ENCODE data around the gene LARP4. TPM values are rescaled to one million over a fixed set of nuclear protein-coding genes. Genes with fewer than 3 reads are reported as not detected.

Gene LARP4
- total and polyA plus RNA-seq, 9 of the 15 experiments (the other 6 are each of a cell fraction or from before 2014, with no cell fraction given), result 31.6 to 84.5 (median 52.4) TPM

DNA sequence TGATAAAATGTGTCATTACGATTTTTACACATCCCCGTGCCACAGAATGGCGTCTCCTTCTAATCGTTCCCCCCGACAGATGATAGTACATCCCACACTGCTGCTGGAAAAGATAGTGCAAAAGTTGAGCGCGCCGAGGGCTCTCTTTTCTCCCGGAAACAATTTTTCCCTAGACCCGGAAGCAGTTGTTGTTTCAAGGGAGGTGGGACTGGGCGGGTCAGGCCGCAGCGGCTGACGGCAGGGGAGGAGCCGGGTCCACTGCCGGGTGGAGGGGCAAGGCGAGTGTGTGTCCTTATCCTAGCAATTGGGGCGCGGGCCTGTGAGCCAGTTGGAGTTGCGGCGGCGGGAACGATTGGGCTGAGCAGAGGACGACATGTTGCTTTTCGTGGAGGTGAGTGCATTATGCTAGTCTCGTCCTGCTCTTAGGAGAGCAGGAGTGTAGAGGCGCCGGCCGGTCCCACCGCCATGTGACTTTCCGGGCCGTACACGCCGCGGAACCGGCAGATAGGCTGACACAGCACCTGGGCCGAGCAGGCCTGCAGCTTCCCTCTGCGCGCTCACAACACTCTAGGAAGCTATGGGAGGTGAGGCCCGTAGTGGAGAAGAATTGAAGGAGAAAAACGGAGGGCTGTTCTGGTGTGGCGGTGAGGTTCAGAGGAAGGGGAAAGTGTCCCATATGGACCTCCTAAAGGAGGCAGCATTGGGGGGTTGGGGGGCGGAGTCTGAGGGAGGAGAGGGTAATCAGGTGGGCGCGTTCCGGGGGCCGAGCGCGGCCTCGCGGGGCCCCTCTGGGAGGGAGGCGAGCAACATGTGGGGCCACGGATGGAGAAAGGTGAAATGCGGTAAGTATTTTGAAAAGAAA lies at the start of gene LARP4 (continued):
- peak; percentile 97 for TF ChIP-seq GABPB1 (CRISPR knock-in tag; IDR thresholded peaks at IDR 0.05)
- TF ChIP-seq, protein P1, sequence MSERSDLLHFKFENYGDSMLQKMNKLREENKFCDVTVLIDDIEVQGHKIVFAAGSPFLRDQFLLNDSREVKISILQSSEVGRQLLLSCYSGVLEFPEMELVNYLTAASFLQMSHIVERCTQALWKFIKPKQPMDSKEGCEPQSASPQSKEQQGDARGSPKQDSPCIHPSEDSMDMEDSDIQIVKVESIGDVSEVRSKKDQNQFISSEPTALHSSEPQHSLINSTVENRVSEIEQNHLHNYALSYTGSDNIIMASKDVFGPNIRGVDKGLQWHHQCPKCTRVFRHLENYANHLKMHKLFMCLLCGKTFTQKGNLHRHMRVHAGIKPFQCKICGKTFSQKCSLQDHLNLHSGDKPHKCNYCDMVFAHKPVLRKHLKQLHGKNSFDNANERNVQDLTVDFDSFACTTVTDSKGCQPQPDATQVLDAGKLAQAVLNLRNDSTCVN (CRISPR knock-in tag; IDR thresholded peaks at IDR 0.05), result peak; percentile 30; the same call in 1 of the 2 replicates
- no peak for TF ChIP-seq SREBF1 (IDR thresholded peaks at IDR 0.05; ENCODE audit: borderline replicate concordance, low read depth, low read length)
- peak in 1 of 2 experiments; percentile 70; a peak in 2 of 4 replicates for TF ChIP-seq KDM4B (IDR thresholded peaks at IDR 0.05; ENCODE audit: borderline replicate concordance in 2 of 2, low read depth in 1 of 2)
- no peak for TF ChIP-seq RAD21 (CRISPR knock-in tag; conservative IDR thresholded peaks at IDR 0.05 in 1 of 2, IDR thresholded peaks at IDR 0.05 in 1 of 2)
- no peak for TF ChIP-seq HDAC3 (IDR thresholded peaks at IDR 0.05; ENCODE audit: borderline replicate concordance, partially characterized antibody)
- TF ChIP-seq RBM25 (IDR thresholded peaks at IDR 0.05; ENCODE audit: low read depth, low read length, severe bottlenecking), result no peak
- TF ChIP-seq ZNF282 (CRISPR knock-in tag; IDR thresholded peaks at IDR 0.05), result no peak
- no peak for TF ChIP-seq FIP1L1 (IDR thresholded peaks at IDR 0.05; ENCODE audit: low read depth, low read length, poor library complexity, severe bottlenecking)
- TF ChIP-seq TAL1 (IDR thresholded peaks at IDR 0.05), result peak; percentile 71
- TF ChIP-seq SRSF7 (optimal IDR thresholded peaks at IDR 0.05; ENCODE audit: low read depth, low read length), result no peak
- TF ChIP-seq ZC3H11A (IDR thresholded peaks at IDR 0.05; ENCODE audit: low read depth, low read length), result no peak
- TF ChIP-seq ZC3H4 (CRISPR knock-in tag; IDR thresholded peaks at IDR 0.05; ENCODE audit: borderline replicate concordance), result 0 out of 2 replicates have a peak, but pooled peaks have one; percentile 36
- no peak for TF ChIP-seq POLR2AphosphoS2 (IDR thresholded peaks at IDR 0.05; ENCODE audit: low read length)
- no peak for TF ChIP-seq ZNF57 (CRISPR knock-in tag; IDR thresholded peaks at IDR 0.05)
- no peak for TF ChIP-seq CEBPB (tag; IDR thresholded peaks at IDR 0.05)
- no peak for TF ChIP-seq ILF3 (IDR thresholded peaks at IDR 0.05; ENCODE audit: borderline replicate concordance)
- peak; percentile 93 for TF ChIP-seq MBD2 (IDR thresholded peaks at IDR 0.05; ENCODE audit: borderline replicate concordance, low read depth)
- no peak; a peak in 1 of 4 replicates for TF ChIP-seq NONO (IDR thresholded peaks at IDR 0.05; ENCODE audit: low read depth in 2 of 2, low read length in 1 of 2)
- TF ChIP-seq MTF1 (CRISPR knock-in tag; IDR thresholded peaks at IDR 0.05; ENCODE audit: borderline replicate concordance), result no peak
- peak; percentile 6 for TF ChIP-seq ZFP36 (IDR thresholded peaks at IDR 0.05; ENCODE audit: low read depth, low read length, partially characterized antibody)
- TF ChIP-seq, protein P2, sequence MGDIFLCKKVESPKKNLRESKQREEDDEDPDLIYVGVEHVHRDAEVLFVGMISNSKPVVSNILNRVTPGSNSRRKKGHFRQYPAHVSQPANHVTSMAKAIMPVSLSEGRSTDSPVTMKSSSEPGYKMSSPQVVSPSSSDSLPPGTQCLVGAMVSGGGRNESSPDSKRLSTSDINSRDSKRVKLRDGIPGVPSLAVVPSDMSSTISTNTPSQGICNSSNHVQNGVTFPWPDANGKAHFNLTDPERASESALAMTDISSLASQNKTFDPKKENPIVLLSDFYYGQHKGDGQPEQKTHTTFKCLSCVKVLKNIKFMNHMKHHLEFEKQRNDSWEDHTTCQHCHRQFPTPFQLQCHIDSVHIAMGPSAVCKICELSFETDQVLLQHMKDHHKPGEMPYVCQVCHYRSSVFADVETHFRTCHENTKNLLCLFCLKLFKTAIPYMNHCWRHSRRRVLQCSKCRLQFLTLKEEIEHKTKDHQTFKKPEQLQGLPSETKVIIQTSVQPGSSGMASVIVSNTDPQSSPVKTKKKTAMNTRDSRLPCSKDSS (IDR thresholded peaks at IDR 0.05; ENCODE audit: low read depth, partially characterized antibody), result no peak
- TF ChIP-seq DACH1 (IDR thresholded peaks at IDR 0.05; ENCODE audit: partially characterized antibody), result no peak
- no peak for TF ChIP-seq PRPF4 (IDR thresholded peaks at IDR 0.05; ENCODE audit: insufficient read depth, low read depth, low read length, poor library complexity, severe bottlenecking)
- no peak for TF ChIP-seq ZNF324 (CRISPR knock-in tag; IDR thresholded peaks at IDR 0.05)
- no peak for TF ChIP-seq LARP7 (IDR thresholded peaks at IDR 0.05)
